ENCODE results near the gene CCND2. TPM values are rescaled to one million over a fixed set of nuclear protein-coding genes. Genes with fewer than 3 reads are reported as not detected.

Gene CCND2
- total and polyA plus RNA-seq, 2 experiments from 2014 or later: 75.6 to 224 TPM

DNA sequence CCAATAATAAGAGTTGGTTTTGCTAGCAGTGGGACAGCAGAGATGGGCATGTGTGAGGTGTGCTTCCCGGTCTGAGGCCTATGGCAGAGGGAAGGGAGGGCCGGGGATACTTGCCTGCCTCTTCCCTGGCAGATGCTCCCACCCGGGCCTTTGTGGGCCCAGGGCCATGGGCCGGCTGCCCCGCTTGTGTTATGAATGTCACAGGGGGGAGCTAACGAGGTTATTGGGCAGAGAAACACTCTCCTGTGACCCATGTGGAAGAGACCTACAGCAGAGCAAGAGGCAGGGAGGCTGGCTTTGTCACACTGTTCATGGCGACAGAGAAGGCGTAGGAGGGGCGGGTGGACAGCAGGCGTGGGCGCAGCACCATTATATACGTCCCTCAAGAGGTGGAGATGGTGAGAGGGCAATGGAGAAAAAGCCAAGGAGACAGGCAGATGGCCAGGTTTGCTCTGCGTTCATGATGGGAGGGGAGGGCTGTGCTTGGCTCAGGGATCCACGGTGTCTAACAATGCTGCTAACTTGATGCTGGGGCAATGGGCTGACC, 13.3 kb downstream of the CCND2 start:
- H2AFZ ChIP-seq: no peak overlapping the region
- no peak overlapping the region for H3K4me3 Mint-ChIP-seq
- H3K27me3 ChIP-seq (ENCODE audit: insufficient read depth): no peaks in the 10 kb centered on the region
- H4K20me1 ChIP-seq (replicated peaks; ENCODE audit: insufficient read depth): peaks cover 75% of the 10 kb centered on the region
- no peaks in the 10 kb centered on the region; the same call in 1 of the 3 replicates for H3K9me3 Mint-ChIP-seq
- no peak for DNase-seq (ENCODE audit: low spot score)
- H3K4me2 ChIP-seq: no peak overlapping the region
- H3K27me3 Mint-ChIP-seq (ENCODE audit: insufficient read depth, low read depth, poor library complexity): peaks cover 31% of the 10 kb centered on the region
- no peak for ATAC-seq
- H3K4me1 ChIP-seq (ENCODE audit: insufficient read depth): no peaks in the 10 kb centered on the region
- H3K4me3 ChIP-seq: no peak overlapping the region
- H3F3A ChIP-seq (replicated peaks; ENCODE audit: low read depth): peaks cover 34% of the 10 kb centered on the region
- H3K36me3 Mint-ChIP-seq (ENCODE audit: low read depth): peaks cover 100% of the 10 kb centered on the region
- peaks cover 99% of the 10 kb centered on the region for H3K79me2 ChIP-seq (replicated peaks; ENCODE audit: insufficient read depth)
- H3K36me3 ChIP-seq (ENCODE audit: insufficient read depth): peaks cover 88% of the 10 kb centered on the region
- no peaks in the 10 kb centered on the region for H3K9me2 ChIP-seq (ENCODE audit: insufficient read depth)
- TF ChIP-seq CREB1 (CRISPR knock-in tag; IDR thresholded peaks at IDR 0.05; ENCODE audit: low read depth): no peak
- TF ChIP-seq NANOG (IDR thresholded peaks at IDR 0.05; ENCODE audit: borderline replicate concordance): no peak
- no peak for TF ChIP-seq ZNF331 (CRISPR knock-in tag; IDR thresholded peaks at IDR 0.05; ENCODE audit: low read depth)
- TF ChIP-seq, protein P1, sequence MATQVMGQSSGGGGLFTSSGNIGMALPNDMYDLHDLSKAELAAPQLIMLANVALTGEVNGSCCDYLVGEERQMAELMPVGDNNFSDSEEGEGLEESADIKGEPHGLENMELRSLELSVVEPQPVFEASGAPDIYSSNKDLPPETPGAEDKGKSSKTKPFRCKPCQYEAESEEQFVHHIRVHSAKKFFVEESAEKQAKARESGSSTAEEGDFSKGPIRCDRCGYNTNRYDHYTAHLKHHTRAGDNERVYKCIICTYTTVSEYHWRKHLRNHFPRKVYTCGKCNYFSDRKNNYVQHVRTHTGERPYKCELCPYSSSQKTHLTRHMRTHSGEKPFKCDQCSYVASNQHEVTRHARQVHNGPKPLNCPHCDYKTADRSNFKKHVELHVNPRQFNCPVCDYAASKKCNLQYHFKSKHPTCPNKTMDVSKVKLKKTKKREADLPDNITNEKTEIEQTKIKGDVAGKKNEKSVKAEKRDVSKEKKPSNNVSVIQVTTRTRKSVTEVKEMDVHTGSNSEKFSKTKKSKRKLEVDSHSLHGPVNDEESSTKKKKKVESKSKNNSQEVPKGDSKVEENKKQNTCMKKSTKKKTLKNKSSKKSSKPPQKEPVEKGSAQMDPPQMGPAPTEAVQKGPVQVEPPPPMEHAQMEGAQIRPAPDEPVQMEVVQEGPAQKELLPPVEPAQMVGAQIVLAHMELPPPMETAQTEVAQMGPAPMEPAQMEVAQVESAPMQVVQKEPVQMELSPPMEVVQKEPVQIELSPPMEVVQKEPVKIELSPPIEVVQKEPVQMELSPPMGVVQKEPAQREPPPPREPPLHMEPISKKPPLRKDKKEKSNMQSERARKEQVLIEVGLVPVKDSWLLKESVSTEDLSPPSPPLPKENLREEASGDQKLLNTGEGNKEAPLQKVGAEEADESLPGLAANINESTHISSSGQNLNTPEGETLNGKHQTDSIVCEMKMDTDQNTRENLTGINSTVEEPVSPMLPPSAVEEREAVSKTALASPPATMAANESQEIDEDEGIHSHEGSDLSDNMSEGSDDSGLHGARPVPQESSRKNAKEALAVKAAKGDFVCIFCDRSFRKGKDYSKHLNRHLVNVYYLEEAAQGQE (IDR thresholded peaks at IDR 0.05; ENCODE audit: unreplicated experiment): no peak
- TF ChIP-seq, protein P2, sequence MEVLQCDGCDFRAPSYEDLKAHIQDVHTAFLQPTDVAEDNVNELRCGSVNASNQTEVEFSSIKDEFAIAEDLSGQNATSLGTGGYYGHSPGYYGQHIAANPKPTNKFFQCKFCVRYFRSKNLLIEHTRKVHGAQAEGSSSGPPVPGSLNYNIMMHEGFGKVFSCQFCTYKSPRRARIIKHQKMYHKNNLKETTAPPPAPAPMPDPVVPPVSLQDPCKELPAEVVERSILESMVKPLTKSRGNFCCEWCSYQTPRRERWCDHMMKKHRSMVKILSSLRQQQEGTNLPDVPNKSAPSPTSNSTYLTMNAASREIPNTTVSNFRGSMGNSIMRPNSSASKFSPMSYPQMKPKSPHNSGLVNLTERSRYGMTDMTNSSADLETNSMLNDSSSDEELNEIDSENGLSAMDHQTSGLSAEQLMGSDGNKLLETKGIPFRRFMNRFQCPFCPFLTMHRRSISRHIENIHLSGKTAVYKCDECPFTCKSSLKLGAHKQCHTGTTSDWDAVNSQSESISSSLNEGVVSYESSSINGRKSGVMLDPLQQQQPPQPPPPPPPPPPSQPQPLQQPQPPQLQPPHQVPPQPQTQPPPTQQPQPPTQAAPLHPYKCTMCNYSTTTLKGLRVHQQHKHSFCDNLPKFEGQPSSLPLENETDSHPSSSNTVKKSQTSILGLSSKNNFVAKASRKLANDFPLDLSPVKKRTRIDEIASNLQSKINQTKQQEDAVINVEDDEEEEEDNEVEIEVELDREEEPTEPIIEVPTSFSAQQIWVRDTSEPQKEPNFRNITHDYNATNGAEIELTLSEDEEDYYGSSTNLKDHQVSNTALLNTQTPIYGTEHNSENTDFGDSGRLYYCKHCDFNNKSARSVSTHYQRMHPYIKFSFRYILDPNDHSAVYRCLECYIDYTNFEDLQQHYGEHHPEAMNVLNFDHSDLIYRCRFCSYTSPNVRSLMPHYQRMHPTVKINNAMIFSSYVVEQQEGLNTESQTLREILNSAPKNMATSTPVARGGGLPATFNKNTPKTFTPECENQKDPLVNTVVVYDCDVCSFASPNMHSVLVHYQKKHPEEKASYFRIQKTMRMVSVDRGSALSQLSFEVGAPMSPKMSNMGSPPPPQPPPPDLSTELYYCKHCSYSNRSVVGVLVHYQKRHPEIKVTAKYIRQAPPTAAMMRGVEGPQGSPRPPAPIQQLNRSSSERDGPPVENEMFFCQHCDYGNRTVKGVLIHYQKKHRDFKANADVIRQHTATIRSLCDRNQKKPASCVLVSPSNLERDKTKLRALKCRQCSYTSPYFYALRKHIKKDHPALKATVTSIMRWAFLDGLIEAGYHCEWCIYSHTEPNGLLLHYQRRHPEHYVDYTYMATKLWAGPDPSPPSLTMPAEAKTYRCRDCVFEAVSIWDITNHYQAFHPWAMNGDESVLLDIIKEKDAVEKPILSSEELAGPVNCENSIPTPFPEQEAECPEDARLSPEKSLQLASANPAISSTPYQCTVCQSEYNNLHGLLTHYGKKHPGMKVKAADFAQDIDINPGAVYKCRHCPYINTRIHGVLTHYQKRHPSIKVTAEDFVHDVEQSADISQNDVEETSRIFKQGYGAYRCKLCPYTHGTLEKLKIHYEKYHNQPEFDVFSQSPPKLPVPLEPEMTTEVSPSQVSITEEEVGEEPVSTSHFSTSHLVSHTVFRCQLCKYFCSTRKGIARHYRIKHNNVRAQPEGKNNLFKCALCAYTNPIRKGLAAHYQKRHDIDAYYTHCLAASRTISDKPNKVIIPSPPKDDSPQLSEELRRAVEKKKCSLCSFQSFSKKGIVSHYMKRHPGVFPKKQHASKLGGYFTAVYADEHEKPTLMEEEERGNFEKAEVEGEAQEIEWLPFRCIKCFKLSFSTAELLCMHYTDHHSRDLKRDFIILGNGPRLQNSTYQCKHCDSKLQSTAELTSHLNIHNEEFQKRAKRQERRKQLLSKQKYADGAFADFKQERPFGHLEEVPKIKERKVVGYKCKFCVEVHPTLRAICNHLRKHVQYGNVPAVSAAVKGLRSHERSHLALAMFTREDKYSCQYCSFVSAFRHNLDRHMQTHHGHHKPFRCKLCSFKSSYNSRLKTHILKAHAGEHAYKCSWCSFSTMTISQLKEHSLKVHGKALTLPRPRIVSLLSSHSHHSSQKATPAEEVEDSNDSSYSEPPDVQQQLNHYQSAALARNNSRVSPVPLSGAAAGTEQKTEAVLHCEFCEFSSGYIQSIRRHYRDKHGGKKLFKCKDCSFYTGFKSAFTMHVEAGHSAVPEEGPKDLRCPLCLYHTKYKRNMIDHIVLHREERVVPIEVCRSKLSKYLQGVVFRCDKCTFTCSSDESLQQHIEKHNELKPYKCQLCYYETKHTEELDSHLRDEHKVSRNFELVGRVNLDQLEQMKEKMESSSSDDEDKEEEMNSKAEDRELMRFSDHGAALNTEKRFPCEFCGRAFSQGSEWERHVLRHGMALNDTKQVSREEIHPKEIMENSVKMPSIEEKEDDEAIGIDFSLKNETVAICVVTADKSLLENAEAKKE (CRISPR knock-in tag; IDR thresholded peaks at IDR 0.05): no peak
- no peak overlapping the region for H3K27ac ChIP-seq (ENCODE audit: low read depth)
- H3K4me1 Mint-ChIP-seq: peaks cover 61% of the 10 kb centered on the region
- peak overlapping the region; percentile 33; the same call in 1 of the 2 replicates for H3K27ac Mint-ChIP-seq
